ENCODE measurements around the gene ACLY.
"Not testable (repeated sequence)": the region's sequence is repeated elsewhere in the genome, so short reads cannot be mapped to it uniquely, and the experiment has no call there.

Gene ACLY

DNA sequence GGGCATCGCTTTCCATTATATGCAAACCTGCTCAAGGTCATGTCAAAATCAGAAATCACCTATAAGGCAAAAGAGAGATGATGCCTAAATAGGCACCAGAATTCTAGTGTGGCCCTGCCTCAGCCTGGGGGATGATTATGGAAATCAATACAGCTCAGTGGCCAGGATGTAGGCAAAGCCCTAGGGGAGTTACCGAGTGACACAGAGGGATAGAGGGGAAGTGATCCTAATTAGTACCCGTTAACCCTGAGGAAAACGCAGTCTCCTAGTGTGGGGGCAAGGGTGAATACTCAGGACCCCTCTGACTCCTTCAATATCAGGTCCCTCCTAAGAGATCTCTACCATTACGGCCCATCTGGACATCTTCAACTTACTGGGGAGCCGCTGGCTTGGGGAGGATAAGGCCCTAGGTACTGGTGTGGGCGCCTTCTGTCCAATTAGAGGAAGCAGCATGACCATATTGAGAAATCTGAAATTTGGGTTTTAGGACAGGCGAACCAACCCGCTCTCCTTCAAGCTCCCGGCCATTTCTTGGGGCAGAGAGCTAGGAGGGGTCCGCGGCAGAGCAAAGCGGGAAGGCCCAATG is 83.4 kb downstream of the ACLY start:
- Mint-ChIP-seq H3K9me3 (no peaks in the 10 kb centered on the region), H3K4me3 (peak overlapping the region; percentile 85), H3K27me3 (peaks cover 2% of the 10 kb centered on the region), H3K4me1 (peaks cover 7% of the 10 kb centered on the region), H3K27ac (peak overlapping the region; percentile 63), H3K36me3 (peaks cover 11% of the 10 kb centered on the region)
- DNase-seq (ENCODE audit: low spot score in 2 of 2) (no peak), ATAC-seq (ENCODE audit: low read depth) (peak; percentile 37)

DNA sequence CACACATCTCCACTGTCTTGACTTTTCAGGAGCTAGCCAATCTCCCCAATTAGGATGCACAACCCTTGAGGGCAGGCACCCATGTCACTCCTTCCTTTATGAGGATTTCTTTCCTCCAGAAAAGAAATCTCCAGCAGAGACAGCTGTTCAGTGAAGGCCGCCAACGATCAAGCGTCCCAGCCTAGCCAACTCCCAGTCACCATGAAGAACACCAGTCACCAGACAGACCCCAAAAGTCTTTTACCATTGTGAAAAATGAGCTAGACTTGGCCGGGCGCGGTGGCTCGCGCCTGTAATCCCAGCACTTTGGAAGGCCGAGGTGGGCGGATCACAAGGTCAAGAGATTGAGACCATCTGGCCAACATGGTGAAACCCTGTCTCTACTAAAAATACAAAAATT is 88.8 kb downstream of the ACLY start:
- not testable (repeated sequence) for ATAC-seq (ENCODE audit: low read depth); H3K9me3 Mint-ChIP-seq; H3K4me3 Mint-ChIP-seq; DNase-seq (ENCODE audit: low spot score in 2 of 2); H3K4me1 Mint-ChIP-seq; H3K27me3 Mint-ChIP-seq; H3K27ac Mint-ChIP-seq
- H3K36me3 Mint-ChIP-seq, result peaks cover 23% of the 10 kb centered on the region

DNA sequence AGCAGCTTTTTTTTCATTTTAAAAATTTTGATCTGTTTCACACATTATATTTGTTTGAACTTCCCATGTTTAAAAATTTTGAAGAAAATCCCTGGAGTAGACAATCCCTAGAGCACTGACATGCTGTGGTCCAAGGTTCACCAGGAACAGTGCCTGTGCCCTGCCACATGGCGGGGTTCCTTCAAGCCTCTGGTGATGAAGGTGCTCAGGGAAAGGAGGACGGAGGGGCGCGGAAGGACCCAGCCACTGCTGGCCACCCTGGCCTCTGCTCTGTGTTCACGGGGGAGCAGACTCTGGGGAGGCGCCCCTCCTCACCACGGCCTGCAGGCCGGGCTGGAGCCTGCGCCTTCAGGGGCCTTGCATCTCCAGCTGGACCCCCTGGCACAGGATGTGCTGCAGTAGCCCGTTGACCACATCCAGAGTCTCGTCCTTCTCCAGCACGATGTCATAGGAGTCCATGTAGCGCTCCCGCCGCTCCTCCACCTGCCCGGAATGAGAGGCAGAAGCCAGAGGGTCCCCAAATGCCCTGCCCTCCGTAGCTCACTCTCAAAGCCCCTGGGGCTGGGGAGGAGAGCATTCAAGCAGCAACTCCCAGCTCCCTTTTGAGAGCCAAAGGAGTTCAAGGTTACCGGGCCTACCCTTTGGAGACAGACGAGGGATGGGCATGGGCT is 93.4 kb downstream of the ACLY start:
- Mint-ChIP-seq H3K27ac (no peak overlapping the region), H3K4me1 (no peaks in the 10 kb centered on the region), H3K36me3 (peaks cover 11% of the 10 kb centered on the region), H3K27me3 (no peaks in the 10 kb centered on the region), H3K9me3 (no peaks in the 10 kb centered on the region), H3K4me3 (no peak overlapping the region)
- ATAC-seq (ENCODE audit: low read depth) (no peak), DNase-seq (ENCODE audit: low spot score in 2 of 2) (no peak)

DNA sequence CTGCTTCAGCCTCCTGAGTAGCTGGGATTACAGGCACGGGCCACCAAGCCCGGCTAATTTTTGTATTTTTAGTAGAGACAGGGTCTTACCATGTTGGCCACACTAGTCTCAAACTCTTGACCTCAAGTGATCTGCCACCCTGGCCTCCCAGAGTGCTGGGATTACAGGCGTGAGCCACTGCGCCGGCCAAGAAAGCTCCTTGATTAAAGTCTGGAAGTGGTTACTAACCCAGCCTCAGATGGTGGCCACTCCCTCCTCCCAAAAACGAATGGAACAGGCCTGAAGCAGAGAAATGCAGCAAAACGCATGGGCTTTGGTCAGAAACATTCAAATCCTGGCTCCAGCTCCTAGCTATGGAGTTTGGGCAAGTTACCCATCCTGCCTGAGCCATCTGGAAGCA is 94.7 kb downstream of the ACLY start:
- Mint-ChIP-seq H3K4me1 (no peaks in the 10 kb centered on the region), H3K27me3 (peaks cover 4% of the 10 kb centered on the region), H3K4me3 (no peak overlapping the region), H3K9me3 (no peaks in the 10 kb centered on the region), H3K27ac (no peak overlapping the region), H3K36me3 (peaks cover 7% of the 10 kb centered on the region)
- DNase-seq (ENCODE audit: low spot score in 2 of 2), result no peak
- no peak for ATAC-seq (ENCODE audit: low read depth)

DNA sequence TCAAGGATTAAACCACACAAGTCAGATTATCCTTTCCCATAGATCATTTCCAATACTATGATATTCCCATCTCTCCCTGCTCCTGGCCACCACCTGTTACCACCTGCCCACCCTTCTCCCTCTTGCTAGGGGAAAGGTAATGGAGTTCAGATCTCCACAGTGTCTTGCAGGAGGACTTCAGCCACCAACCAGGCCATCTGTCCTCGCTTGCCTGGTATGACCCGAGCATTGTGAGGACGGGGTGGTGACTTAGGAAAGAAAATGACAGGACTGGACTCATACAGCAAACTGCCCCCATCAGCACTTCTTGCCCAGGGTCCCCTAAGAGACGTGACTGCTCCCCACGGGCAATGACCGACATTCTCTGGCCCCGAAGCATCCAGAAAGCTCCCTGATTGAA is 95.2 kb downstream of the ACLY start:
- Mint-ChIP-seq H3K4me3 (no peak overlapping the region), H3K4me1 (no peaks in the 10 kb centered on the region), H3K27me3 (peaks cover 5% of the 10 kb centered on the region), H3K27ac (no peak overlapping the region), H3K9me3 (no peaks in the 10 kb centered on the region), H3K36me3 (peaks cover 3% of the 10 kb centered on the region)
- no peak for ATAC-seq (ENCODE audit: low read depth)
- no peak for DNase-seq (ENCODE audit: low spot score in 2 of 2)

DNA sequence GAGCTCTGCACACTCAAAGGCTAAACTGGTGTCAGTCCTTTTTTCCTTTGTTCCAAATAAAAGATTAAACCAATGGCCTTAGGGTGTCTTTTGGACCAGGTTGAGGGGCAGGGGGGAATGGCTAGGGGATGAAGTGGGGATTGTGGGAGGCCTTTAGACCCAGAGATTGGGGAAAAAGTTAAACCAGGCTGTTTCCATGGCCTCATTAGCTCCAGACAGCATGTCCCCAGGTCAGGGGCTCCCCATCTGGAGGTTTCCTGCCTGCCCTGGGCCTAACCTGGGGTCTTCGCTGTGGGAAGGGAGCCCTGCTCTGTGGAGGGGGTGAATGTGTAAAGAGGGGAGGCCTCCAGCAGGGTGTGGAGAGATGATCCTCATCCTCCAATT is 95.6 kb downstream of the ACLY start:
- Mint-ChIP-seq H3K4me1 (peaks cover 2% of the 10 kb centered on the region), H3K9me3 (no peaks in the 10 kb centered on the region), H3K27me3 (peaks cover 7% of the 10 kb centered on the region), H3K27ac (no peak overlapping the region), H3K36me3 (peaks cover 3% of the 10 kb centered on the region), H3K4me3 (no peak overlapping the region)
- no peak for ATAC-seq (ENCODE audit: low read depth)
- DNase-seq (ENCODE audit: low spot score in 2 of 2), result no peak

DNA sequence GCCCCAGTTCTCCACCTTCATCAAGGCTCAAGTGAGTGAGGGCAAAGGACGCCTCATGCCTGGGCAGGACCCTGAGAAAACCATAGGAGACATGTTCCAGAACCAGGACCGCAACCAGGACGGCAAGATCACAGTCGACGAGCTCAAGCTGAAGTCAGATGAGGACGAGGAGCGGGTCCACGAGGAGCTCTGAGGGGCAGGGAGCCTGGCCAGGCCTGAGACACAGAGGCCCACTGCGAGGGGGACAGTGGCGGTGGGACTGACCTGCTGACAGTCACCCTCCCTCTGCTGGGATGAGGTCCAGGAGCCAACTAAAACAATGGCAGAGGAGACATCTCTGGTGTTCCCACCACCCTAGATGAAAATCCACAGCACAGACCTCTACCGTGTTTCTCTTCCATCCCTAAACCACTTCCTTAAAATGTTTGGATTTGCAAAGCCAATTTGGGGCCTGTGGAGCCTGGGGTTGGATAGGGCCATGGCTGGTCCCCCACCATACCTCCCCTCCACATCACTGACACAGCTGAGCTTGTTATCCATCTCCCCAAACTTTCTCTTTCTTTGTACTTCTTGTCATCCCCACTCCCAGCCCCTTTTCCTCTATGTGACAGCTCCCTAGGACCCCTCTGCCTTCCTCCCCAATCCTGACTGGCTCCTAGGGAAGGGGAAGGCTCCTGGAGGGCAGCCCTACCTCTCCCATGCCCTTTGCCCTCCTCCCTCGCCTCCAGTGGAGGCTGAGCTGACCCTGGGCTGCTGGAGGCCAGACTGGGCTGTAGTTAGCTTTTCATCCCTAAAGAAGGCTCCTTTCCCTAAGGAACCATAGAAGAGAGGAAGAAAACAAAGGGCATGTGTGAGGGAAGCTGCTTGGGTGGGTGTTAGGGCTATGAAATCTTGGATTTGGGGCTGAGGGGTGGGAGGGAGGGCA is 96.3 kb downstream of the ACLY start:
- no peaks in the 10 kb centered on the region for H3K9me3 Mint-ChIP-seq
- no peak overlapping the region for H3K4me3 Mint-ChIP-seq
- peaks cover 11% of the 10 kb centered on the region for H3K27me3 Mint-ChIP-seq
- DNase-seq (ENCODE audit: low spot score in 2 of 2) (no peak), ATAC-seq (ENCODE audit: low read depth) (no peak)
- peaks cover 4% of the 10 kb centered on the region for H3K4me1 Mint-ChIP-seq
- H3K27ac Mint-ChIP-seq, result no peak overlapping the region
- H3K36me3 Mint-ChIP-seq, result peaks cover 3% of the 10 kb centered on the region

DNA sequence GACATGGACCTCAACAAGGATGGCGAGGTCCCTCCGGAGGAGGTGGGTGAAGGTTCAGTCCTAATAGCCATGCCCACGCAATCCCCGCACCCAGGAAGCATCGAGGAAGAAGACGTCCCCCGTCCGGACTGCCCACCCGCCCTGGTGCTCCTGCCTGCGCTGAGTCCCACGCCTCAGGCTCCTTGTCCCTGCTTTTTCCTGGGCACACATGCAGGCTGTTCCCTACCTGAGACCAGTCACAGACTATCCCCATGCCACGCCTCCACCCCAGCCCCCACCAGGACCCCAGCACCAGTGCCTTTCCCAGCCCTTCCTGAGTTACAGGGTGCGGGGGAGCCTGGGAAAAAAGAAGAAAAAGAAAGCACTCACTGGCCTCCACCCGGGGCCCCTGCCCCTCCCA is 97.0 kb downstream of the ACLY start:
- Mint-ChIP-seq H3K36me3 (peaks cover 3% of the 10 kb centered on the region), H3K27me3 (peaks cover 11% of the 10 kb centered on the region), H3K27ac (no peak overlapping the region), H3K4me1 (peaks cover 4% of the 10 kb centered on the region), H3K9me3 (no peaks in the 10 kb centered on the region), H3K4me3 (no peak overlapping the region)
- DNase-seq (ENCODE audit: low spot score in 2 of 2), result no peak
- no peak for ATAC-seq (ENCODE audit: low read depth)

DNA sequence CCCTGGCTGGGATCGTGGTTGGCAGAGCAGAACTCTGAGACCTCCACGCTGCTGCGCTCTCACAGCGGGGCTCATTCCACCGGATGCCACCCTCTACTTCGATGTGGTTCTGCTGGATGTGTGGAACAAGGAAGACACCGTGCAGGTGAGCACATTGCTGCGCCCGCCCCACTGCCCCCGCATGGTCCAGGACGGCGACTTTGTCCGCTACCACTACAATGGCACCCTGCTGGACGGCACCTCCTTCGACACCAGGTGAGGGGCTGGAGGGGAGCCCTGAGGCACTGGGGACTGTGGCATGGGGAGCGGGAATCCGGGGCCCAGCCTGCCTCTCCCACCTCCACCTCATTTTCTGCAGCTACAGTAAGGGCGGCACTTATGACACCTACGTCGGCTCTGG is 100.7 kb downstream of the ACLY start:
- H3K9me3 Mint-ChIP-seq, result no peaks in the 10 kb centered on the region
- H3K4me3 Mint-ChIP-seq, result no peak overlapping the region
- no peak for ATAC-seq (ENCODE audit: low read depth)
- H3K36me3 Mint-ChIP-seq, result no peaks in the 10 kb centered on the region
- peaks cover 4% of the 10 kb centered on the region for H3K4me1 Mint-ChIP-seq
- H3K27ac Mint-ChIP-seq, result no peak overlapping the region
- no peak for DNase-seq (ENCODE audit: low spot score in 2 of 2)
- H3K27me3 Mint-ChIP-seq, result peaks cover 11% of the 10 kb centered on the region

Measured in memory B cell (primary cell).